Activated CD4-positive, alpha-beta memory T cell treated with anti-CD3 and anti-CD28 coated beads, Interleukin-2, amount 10 ng/mL, durations not matched to agents 7 days and 5 days (primary cell): ENCODE data around the gene CSF2. TPM values are rescaled to one million over a fixed set of nuclear protein-coding genes. Genes with fewer than 3 reads are reported as not detected.

ENCODE experiments used
- CTCF ChIA-PET: fragments of 350-600 bp; sonication (Branson Sonifier 250); formaldehyde crosslinking; loops from one replicate; lab custom pipeline; 2021; ENCODE audit warnings: antibody characterized with exemption, inconsistent platforms; lab: Charles Lee
- POLR2A ChIA-PET: fragments of 350-600 bp; sonication (Branson Sonifier 250); formaldehyde crosslinking; loops from one replicate; lab custom pipeline; 2021; ENCODE audit warnings: antibody characterized with exemption; lab: Charles Lee
- DNase-seq: peaks from one replicate; pipeline ENCODE4 v3.0.0-alpha.2; 2020
- H3K27ac Mint-ChIP-seq: one replicate; pipeline ENCODE4 v1.8.0; 2021; ENCODE audit warnings: mild to moderate bottlenecking, mixed read lengths
- H3K27me3 Mint-ChIP-seq: one replicate; pipeline ENCODE4 v1.8.0; 2021; ENCODE audit warnings: mixed read lengths
- H3K36me3 Mint-ChIP-seq: one replicate; pipeline ENCODE4 v1.8.0; 2021; ENCODE audit warnings: low read depth, mixed read lengths
- H3K4me1 Mint-ChIP-seq: one replicate; pipeline ENCODE4 v1.8.0; 2021; ENCODE audit warnings: mixed read lengths
- H3K4me3 Mint-ChIP-seq: one replicate; pipeline ENCODE4 v1.8.0; 2021; ENCODE audit warnings: mild to moderate bottlenecking, mixed read lengths
- H3K9me3 Mint-ChIP-seq: one replicate; pipeline ENCODE4 v1.8.0; 2021; ENCODE audit warnings: mixed read lengths
- total RNA-seq, 2 experiments: library from RNA; stranded (reverse); gene quantifications; one replicate each; pipeline ENCODE4 v1.2.3, GENCODE V29; 2021

CSF2 gene
- total RNA-seq, 2 experiments from 2014 or later: 30.8 to 32.7 TPM

DNA sequence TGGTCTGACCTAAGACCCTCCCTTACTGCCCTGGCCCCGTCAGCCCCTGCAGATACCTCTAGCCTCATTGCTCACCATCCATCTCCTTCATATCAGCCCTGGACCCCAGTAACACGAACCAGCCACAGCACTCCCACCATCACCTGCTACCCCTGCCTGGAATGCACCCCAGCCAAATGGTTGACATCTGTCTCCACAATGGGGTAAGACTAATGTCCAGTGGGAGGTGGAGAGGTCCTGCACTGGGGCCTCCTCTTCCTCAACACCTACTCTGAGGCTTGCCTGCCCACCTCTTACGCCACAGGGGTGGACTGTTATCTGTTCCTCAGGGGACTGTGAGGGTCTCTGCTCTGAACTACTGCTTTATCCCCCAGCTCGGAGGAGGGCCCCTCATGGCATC is 12.1 kb downstream of the CSF2 start:
- Mint-ChIP-seq H3K4me3 (no peak overlapping the region), H3K4me1 (peaks cover 58% of the 10 kb centered on the region), H3K27me3 (no peaks in the 10 kb centered on the region), H3K27ac (no peak overlapping the region), H3K36me3 (peaks cover 3% of the 10 kb centered on the region), H3K9me3 (no peaks in the 10 kb centered on the region)
- DNase-seq: no peak
- CTCF ChIA-PET: interaction anchor here (0.9 to 1.9 kb wide), 3 partner anchors 8 to 23 kb away, joined by 3 to 4 read pairs (median 3); no protein-coding TSS in a partner anchor
- POLR2A ChIA-PET: interaction anchor here (1.1 kb wide), 1 partner anchor 12 kb away, joined by 6 read pairs; no protein-coding TSS in a partner anchor

DNA sequence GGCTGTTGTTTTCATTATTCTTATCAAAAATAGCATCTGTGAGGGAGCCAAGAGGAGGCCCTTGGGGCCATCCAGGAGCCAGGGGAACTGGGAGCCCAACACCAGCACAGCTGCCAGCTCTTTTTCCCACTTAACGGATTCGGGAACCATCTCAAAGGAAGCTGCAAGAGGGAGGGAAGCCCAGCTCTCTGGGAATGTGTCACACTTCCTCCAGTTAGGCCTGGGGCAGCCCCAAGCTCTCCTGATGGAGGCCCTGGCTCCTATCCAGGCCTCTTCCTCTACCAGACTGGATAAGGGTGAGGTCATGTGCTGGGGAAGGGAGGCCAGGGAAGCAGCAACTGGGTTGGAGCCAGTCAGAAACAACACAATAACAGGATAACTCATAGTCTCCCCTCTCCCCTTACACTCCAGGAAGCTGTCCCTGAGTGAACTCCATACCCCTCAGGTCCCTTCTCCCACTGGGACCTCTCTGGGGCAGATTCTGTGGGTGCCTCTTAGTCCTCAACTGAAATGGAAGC is 12.7 kb downstream of the CSF2 start:
- H3K36me3 Mint-ChIP-seq: peaks cover 3% of the 10 kb centered on the region
- no peaks in the 10 kb centered on the region for H3K27me3 Mint-ChIP-seq
- CTCF ChIA-PET: interaction anchor here (0.9 to 1.9 kb wide), 2 partner anchors 13 to 24 kb away, joined by 3 to 4 read pairs; no protein-coding TSS in a partner anchor
- H3K9me3 Mint-ChIP-seq: no peaks in the 10 kb centered on the region
- H3K27ac Mint-ChIP-seq: no peak overlapping the region
- POLR2A ChIA-PET: interaction anchor here (1.1 to 2.6 kb wide), 2 partner anchors 12 to 16 kb away, joined by 6 to 9 read pairs; no protein-coding TSS in a partner anchor
- no peak overlapping the region for H3K4me3 Mint-ChIP-seq
- no peak for DNase-seq
- H3K4me1 Mint-ChIP-seq: peaks cover 58% of the 10 kb centered on the region

DNA sequence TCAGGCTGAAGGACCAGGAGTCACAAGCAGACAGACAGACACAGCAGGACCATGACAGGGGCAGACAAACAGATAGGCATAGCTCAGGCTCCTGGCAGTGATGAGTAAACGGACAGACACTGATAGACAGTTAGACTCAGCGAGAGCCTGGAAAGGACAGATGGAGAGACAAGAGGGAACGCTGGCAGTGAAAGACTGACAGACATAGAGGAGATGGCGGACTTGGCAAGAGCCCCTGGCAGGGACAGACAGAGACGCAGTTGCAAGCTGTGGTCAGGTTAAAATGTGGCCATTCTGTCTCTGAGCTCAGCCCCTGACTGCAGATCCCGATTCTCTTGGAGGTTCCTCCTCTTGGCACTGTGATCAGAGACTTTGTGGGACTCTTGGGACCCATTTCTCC is 13.6 kb downstream of the CSF2 start:
- Mint-ChIP-seq H3K4me3 (no peak overlapping the region), H3K36me3 (peaks cover 3% of the 10 kb centered on the region), H3K27ac (no peak overlapping the region), H3K9me3 (peaks cover 4% of the 10 kb centered on the region), H3K27me3 (no peaks in the 10 kb centered on the region), H3K4me1 (peaks cover 50% of the 10 kb centered on the region)
- DNase-seq: no peak
- ChIA-PET POLR2A (interaction anchor here (1.0 to 2.6 kb wide), 3 partner anchors 15 to 18 kb away, joined by 3 to 9 read pairs (median 3); no protein-coding TSS in a partner anchor), CTCF (interaction anchor here (1.5 to 1.9 kb wide), 2 partner anchors 10 to 24 kb away, joined by 3 to 4 read pairs; no protein-coding TSS in a partner anchor)

DNA sequence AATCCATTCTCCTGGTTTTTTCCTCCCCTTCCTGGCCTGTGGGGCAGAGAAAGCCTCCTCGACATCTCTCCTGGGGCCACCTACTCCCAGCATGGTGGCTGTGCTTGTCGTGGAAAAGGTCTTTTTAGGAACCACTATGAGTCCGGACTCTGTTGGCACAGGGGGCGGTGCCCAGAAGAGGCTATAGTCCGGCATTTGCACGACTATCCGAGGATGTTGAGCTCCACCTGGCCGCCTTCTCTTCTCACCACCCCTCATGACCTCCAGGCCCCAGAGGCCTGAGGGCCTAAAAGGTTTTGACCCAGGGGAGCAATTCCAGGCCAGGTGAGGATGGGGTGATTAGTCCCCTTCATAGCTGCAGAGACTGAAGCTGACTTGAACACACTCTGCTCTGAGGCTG is 14.1 kb downstream of the CSF2 start:
- POLR2A ChIA-PET: interaction anchor here (1.0 to 2.6 kb wide), 4 partner anchors 14 to 19 kb away, joined by 3 to 9 read pairs (median 3); no protein-coding TSS in a partner anchor
- Mint-ChIP-seq H3K27ac (no peak overlapping the region), H3K9me3 (peaks cover 4% of the 10 kb centered on the region), H3K4me1 (peaks cover 45% of the 10 kb centered on the region), H3K36me3 (peaks cover 3% of the 10 kb centered on the region), H3K27me3 (no peaks in the 10 kb centered on the region), H3K4me3 (no peak overlapping the region)
- no peak for DNase-seq
- CTCF ChIA-PET: interaction anchor here (1.0 to 1.5 kb wide), 2 partner anchors 9 to 12 kb away, joined by 3 read pairs; no protein-coding TSS in a partner anchor

DNA sequence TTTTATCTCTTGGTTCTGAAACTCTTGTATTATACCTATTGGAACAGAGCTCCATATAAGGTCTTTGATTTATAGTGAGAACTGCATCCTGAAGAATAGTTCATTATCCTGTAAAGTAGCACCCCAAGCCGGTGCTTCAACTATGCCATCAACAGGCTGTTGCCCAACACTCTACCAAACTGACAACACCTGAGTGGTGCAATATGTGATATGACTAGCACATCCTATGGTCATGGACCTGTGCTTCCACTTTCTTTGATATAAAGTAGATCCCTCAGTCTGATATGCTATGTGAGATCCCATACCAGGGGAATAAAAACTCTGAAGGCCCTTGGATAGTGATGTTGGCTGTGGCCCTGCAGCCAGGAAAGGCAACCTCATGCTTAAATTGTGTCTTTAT is 15.8 kb downstream of the CSF2 start:
- no peak for DNase-seq
- Mint-ChIP-seq H3K4me1 (peaks cover 33% of the 10 kb centered on the region), H3K27me3 (peaks cover 6% of the 10 kb centered on the region), H3K36me3 (peaks cover 5% of the 10 kb centered on the region), H3K9me3 (peaks cover 4% of the 10 kb centered on the region), H3K27ac (no peak overlapping the region), H3K4me3 (no peak overlapping the region)
- CTCF ChIA-PET: interaction anchor here (0.6 to 1.2 kb wide), 2 partner anchors 11 to 14 kb away, joined by 3 read pairs; no protein-coding TSS in a partner anchor
- POLR2A ChIA-PET: no interaction called here

DNA sequence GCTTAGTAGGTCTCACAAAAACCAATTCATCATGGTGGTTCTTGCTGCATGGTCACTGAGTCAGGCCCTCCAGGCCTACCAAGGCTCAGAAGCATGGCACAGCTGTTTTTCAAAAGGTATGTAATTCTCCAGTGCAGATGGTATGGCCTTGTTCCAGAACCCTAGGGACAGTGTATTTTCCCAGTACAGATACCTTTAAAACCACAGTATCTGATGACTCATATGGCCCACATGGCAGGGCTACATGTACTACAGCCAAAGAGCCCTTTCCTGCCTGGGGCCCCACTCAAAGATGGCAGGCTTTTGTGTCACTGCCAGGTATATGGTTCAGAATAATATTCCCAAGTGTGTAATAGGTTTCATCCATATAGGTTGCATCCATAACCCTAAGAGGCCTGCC is 16.5 kb downstream of the CSF2 start:
- Mint-ChIP-seq H3K36me3 (peaks cover 5% of the 10 kb centered on the region), H3K27ac (no peak overlapping the region), H3K27me3 (peaks cover 6% of the 10 kb centered on the region), H3K4me1 (peaks cover 34% of the 10 kb centered on the region), H3K4me3 (no peak overlapping the region), H3K9me3 (peaks cover 4% of the 10 kb centered on the region)
- DNase-seq: no peak
- ChIA-PET CTCF (interaction anchor here (1.2 kb wide), 1 partner anchor 13 kb away, joined by 3 read pairs; no protein-coding TSS in a partner anchor), POLR2A (no interaction called here)

DNA sequence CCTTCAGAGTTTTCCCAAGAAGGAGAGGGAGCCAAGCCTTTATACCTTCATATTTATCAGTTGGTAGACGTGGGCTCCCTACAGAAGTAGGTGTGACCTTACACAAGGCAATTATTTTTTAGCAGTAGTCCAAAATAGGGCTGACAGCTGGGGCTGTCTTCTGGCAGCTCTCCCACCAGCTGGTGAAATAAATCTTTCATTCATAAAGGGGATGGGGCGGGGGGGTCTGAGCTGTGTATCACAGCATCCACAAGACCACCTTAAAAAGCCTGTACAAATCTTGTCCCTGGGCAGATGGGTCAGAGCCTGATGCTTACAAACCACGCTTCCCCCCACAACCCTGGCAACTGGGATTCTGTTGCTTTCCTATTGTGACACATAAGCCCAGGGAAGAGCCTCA is 19.7 kb downstream of the CSF2 start:
- DNase-seq: peak; percentile 0
- POLR2A ChIA-PET: interaction anchor here (1.6 kb wide), 1 partner anchor 20 kb away, joined by 3 read pairs; the partner anchor contains the start of gene CSF2
- Mint-ChIP-seq H3K9me3 (peaks cover 4% of the 10 kb centered on the region), H3K4me1 (peaks cover 45% of the 10 kb centered on the region), H3K36me3 (peaks cover 11% of the 10 kb centered on the region), H3K27ac (no peak overlapping the region), H3K4me3 (no peak overlapping the region), H3K27me3 (peaks cover 7% of the 10 kb centered on the region)
- CTCF ChIA-PET: interaction anchor here (1.1 to 1.2 kb wide), 2 partner anchors 8 to 30 kb away, joined by 3 to 4 read pairs; no protein-coding TSS in a partner anchor

DNA sequence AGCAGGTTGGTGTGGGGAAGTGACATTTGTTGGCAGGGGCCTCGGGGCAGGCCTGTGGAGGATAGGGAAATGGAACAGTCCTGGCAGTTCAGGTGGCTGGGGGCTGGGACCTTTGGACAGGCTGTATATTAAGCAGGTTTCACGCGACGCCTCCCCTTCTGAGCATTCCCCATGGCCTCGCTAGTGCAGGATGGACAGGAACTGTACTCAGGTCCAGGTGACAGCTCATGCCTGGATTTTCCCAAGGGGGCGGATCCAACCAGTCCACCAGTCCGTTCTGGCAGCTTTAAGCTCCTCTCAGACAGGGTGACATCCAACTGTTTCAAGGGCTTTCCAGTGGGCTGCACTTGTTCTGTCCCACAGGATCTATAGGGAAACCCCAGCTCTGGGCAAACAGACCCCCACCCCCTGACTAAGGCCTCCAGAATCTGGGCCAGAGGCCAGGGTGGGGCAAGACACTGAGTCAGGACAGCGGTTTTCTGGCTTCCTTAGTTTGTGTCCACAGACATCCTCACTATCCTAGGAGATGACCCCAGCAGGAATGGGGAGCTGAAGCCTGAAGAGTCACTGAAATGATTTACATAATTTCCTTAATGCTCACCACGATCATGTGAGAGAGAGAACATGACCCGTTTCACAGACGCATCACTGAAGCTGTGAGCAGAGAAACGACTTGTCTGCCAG is 20.9 kb downstream of the CSF2 start:
- H3K4me3 Mint-ChIP-seq: no peak overlapping the region
- peaks cover 4% of the 10 kb centered on the region for H3K9me3 Mint-ChIP-seq
- CTCF ChIA-PET: interaction anchor here (1.1 kb wide), 1 partner anchor 9 kb away, joined by 3 read pairs; no protein-coding TSS in a partner anchor

DNA sequence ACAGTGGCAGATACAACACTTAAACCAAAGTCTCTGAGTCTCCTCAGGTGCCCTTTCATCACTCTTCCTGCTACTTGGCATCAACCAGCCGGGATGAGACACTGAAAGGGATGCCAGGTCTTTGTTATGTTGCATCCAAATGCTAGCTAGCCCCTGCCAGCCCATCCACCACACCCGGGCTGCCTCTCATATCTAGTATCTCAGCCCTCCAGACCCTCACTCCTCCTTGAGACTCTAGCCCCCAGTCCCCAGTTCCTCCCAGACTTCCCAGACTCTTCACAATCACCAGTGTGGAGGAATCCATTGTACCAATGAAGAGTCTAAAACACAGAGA is 21.5 kb downstream of the CSF2 start:
- CTCF ChIA-PET: no interaction called here
- peaks cover 53% of the 10 kb centered on the region for H3K4me1 Mint-ChIP-seq
- H3K4me3 Mint-ChIP-seq: no peak overlapping the region
- H3K27ac Mint-ChIP-seq: no peak overlapping the region
- peaks cover 12% of the 10 kb centered on the region for H3K36me3 Mint-ChIP-seq
- no peak for DNase-seq
- peaks cover 9% of the 10 kb centered on the region for H3K27me3 Mint-ChIP-seq
- peaks cover 4% of the 10 kb centered on the region for H3K9me3 Mint-ChIP-seq
- POLR2A ChIA-PET: interaction anchor here (1.0 kb wide), 1 partner anchor 9 kb away, joined by 3 read pairs; no protein-coding TSS in a partner anchor

More for the DNA sequence above, 20.9 kb downstream of the CSF2 start:
- Mint-ChIP-seq H3K27me3 (peaks cover 7% of the 10 kb centered on the region), H3K27ac (no peak overlapping the region), H3K36me3 (peaks cover 14% of the 10 kb centered on the region), H3K4me1 (peaks cover 53% of the 10 kb centered on the region)
- POLR2A ChIA-PET: interaction anchor here (1.0 kb wide), 1 partner anchor 9 kb away, joined by 3 read pairs; no protein-coding TSS in a partner anchor
- no peak for DNase-seq

DNA sequence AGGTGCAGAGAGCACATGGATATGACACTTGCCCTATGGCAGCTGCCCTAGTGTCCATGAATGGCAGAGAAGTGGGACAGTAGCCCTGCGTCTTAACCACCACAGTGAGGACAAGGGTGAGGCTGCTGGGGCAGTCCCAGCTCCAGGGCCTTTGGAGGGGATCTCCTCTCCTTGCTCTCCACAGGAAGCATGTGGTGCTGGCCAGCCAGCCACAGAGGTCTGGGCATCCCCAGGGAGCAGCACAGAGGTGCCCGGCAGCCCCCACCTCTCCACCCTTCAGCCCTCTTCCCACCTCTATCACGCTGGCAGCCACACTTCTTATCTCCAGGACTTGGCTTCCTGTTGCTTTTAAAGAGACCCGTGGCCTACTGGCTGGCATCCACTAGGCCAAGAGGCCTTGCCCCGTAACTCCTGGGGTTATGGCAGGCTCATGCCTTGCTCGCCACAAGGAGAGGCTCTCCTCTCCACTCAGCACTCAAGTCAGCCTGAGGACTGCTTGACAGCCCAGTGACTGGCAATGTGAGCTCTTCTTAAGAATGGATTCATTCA is 21.9 kb downstream of the CSF2 start:
- no peak overlapping the region for H3K27ac Mint-ChIP-seq
- ChIA-PET CTCF (interaction anchor here (1.9 kb wide), 1 partner anchor 11 kb away, joined by 4 read pairs; no protein-coding TSS in a partner anchor), POLR2A (interaction anchor here (1.0 kb wide), 1 partner anchor 8 kb away, joined by 3 read pairs; no protein-coding TSS in a partner anchor)
- peaks cover 53% of the 10 kb centered on the region for H3K4me1 Mint-ChIP-seq
- H3K27me3 Mint-ChIP-seq: peaks cover 11% of the 10 kb centered on the region
- DNase-seq: no peak
- H3K36me3 Mint-ChIP-seq: peaks cover 11% of the 10 kb centered on the region
- peaks cover 4% of the 10 kb centered on the region for H3K9me3 Mint-ChIP-seq
- H3K4me3 Mint-ChIP-seq: no peak overlapping the region

DNA sequence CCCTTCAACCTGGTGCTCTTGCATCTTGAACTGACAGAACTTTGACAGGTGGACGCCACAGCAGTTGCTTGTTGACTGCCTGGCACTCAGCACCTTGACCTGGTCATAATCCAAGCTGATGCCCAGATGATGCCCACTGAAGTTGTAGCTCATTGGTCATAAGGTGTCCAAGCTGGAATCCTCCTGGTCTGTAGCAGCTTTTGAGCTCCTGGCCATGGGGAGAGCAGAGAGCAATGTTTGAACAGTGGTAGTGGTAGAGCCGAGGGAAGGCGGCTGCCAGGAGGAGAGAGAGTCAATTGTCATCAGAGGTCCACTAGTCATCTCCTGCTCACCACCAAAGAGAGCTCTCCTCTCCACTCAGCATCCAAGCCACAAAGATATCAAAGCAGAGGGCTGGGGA is 23.3 kb downstream of the CSF2 start:
- POLR2A ChIA-PET: interaction anchor here (0.5 to 1.1 kb wide), 2 partner anchors 15 to 361 kb away, joined by 3 read pairs; no protein-coding TSS in a partner anchor
- H3K9me3 Mint-ChIP-seq: peaks cover under 1% of the 10 kb centered on the region
- no peak overlapping the region for H3K27ac Mint-ChIP-seq
- no peak for DNase-seq
- CTCF ChIA-PET: interaction anchor here (1.0 to 1.9 kb wide), 2 partner anchors 9 to 13 kb away, joined by 3 to 4 read pairs; no protein-coding TSS in a partner anchor
- H3K27me3 Mint-ChIP-seq: peaks cover 11% of the 10 kb centered on the region
- no peak overlapping the region for H3K4me3 Mint-ChIP-seq
- peaks cover 64% of the 10 kb centered on the region for H3K4me1 Mint-ChIP-seq
- peaks cover 11% of the 10 kb centered on the region for H3K36me3 Mint-ChIP-seq

DNA sequence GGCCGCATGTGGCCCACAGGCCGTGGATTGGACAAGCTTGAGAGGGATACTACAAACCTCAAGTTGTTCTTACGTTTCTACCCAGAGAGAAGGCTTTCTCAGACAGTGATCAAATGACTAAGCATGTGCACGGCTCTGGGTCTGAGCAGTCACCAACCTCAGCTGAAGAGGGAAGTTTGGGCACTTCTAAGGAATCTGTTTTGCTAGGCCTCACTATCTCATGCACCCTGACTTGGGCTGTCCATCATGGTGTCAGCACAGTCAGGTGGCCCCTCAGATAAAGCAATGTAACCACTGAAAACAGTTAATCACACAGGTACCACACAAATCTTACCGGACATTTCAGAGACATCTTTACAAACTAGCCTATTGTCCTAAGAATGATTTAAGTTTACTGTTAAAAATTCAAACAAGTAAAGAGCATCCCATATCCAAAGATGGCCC is 24.6 kb downstream of the CSF2 start:
- no peak for DNase-seq
- no peaks in the 10 kb centered on the region for H3K9me3 Mint-ChIP-seq
- ChIA-PET CTCF (interaction anchor here (1.0 kb wide), 1 partner anchor 35 kb away, joined by 3 read pairs; no protein-coding TSS in a partner anchor), POLR2A (interaction anchor here (1.2 kb wide), 1 partner anchor 13 kb away, joined by 6 read pairs; no protein-coding TSS in a partner anchor)
- H3K27ac Mint-ChIP-seq: peak overlapping the region; percentile 37
- peaks cover 11% of the 10 kb centered on the region for H3K36me3 Mint-ChIP-seq
- peaks cover 77% of the 10 kb centered on the region for H3K4me1 Mint-ChIP-seq
- H3K27me3 Mint-ChIP-seq: peaks cover 10% of the 10 kb centered on the region
- H3K4me3 Mint-ChIP-seq: no peak overlapping the region
